Stimulated activated naive B cell treated with anti-CD40 and anti-IgM and Interleukin-4, amounts not matched to agents 10 μg/mL and 1 μg/mL and 100 μg/mL, for 72 hours (primary cell): ENCODE data around the gene RPS19.
A peak's percentile ranks its signal among the peaks of the same experiment; 100 is the strongest.

Source experiments
- ATAC-seq, 2 donors: fragments of 150-1000 bp; cut with Tn5 transposase; replicated peaks; 2 replicates each; pipeline ENCODE4 v1.10.0; 2021; ENCODE audit warnings: moderate library complexity in 1 of 2
- DNase-seq: peaks from one replicate; pipeline ENCODE4 v3.0.0; 2021
- H3K27ac Mint-ChIP-seq: one replicate; pipeline ENCODE4 v1.8.0; 2022; ENCODE audit warnings: mild to moderate bottlenecking, mixed read lengths
- H3K27me3 Mint-ChIP-seq, 2 donors: one replicate each; pipeline ENCODE4 v1.8.0; 2022; ENCODE audit warnings: mixed read lengths in 2 of 2
- H3K36me3 Mint-ChIP-seq, 2 donors: one replicate each; pipeline ENCODE4 v1.8.0; 2022; ENCODE audit warnings: mixed read lengths in 2 of 2, mild to moderate bottlenecking in 1 of 2
- H3K4me1 Mint-ChIP-seq, 2 donors: one replicate each; pipeline ENCODE4 v1.8.0; 2022; ENCODE audit warnings: mixed read lengths in 2 of 2, mild to moderate bottlenecking in 1 of 2
- H3K4me3 Mint-ChIP-seq, 2 donors: one replicate each; pipeline ENCODE4 v1.8.0; 2022; ENCODE audit warnings: mild to moderate bottlenecking in 2 of 2, mixed read lengths in 2 of 2, moderate library complexity in 1 of 2
- H3K9me3 Mint-ChIP-seq, 2 donors: one replicate each; pipeline ENCODE4 v1.8.0; 2022; ENCODE audit warnings: mixed read lengths in 2 of 2, mild to moderate bottlenecking in 1 of 2

RPS19 gene

GRCh38 chr19:41905273-41906002, 45.4 kb downstream of the RPS19 start:
- H3K27me3 Mint-ChIP-seq = no peaks in the 10 kb centered on the region
- H3K4me3 Mint-ChIP-seq = no peak overlapping the region
- peaks cover 41 to 68% of the 10 kb centered on the region in 2 donors for H3K36me3 Mint-ChIP-seq
- no peaks in the 10 kb centered on the region for H3K9me3 Mint-ChIP-seq
- no peak overlapping the region for H3K27ac Mint-ChIP-seq
- peaks cover 28 to 36% of the 10 kb centered on the region in 2 donors for H3K4me1 Mint-ChIP-seq
- ATAC-seq (no peak), DNase-seq (no peak)

GRCh38 chr19:41906271-41906670, 46.2 kb downstream of the RPS19 start:
- peaks cover 36 to 44% of the 10 kb centered on the region in 2 donors for H3K4me1 Mint-ChIP-seq

GRCh38 chr19:41906916-41907680, 47.0 kb downstream of the RPS19 start:
- peaks cover 4 to 6% of the 10 kb centered on the region in 2 donors for H3K27me3 Mint-ChIP-seq
- ATAC-seq (no peak), DNase-seq (no peak)
- H3K36me3 Mint-ChIP-seq = peaks cover 34 to 67% of the 10 kb centered on the region in 2 donors
- H3K4me3 Mint-ChIP-seq = no peak overlapping the region
- H3K27ac Mint-ChIP-seq = peak overlapping the region; percentile 28
- peaks cover 39 to 52% of the 10 kb centered on the region in 2 donors for H3K4me1 Mint-ChIP-seq
- no peaks in the 10 kb centered on the region for H3K9me3 Mint-ChIP-seq

More at GRCh38 chr19:41906271-41906670, 46.2 kb downstream of the RPS19 start:
- Mint-ChIP-seq H3K36me3 (peaks cover 39 to 73% of the 10 kb centered on the region in 2 donors), H3K4me3 (no peak overlapping the region), H3K27ac (no peak overlapping the region), H3K27me3 (no peaks in the 10 kb centered on the region), H3K9me3 (no peaks in the 10 kb centered on the region)
- no peak for DNase-seq
- no peak for ATAC-seq

- peaks cover 30 to 58% of the 10 kb centered on the region in 2 donors for H3K36me3 Mint-ChIP-seq
- no peak for DNase-seq
- no peak overlapping the region for H3K4me3 Mint-ChIP-seq
- no peak for ATAC-seq
- peak overlapping the region; percentile 83 for H3K27ac Mint-ChIP-seq
- no peaks in the 10 kb centered on the region for H3K9me3 Mint-ChIP-seq
- peaks cover 45 to 57% of the 10 kb centered on the region in 2 donors for H3K4me1 Mint-ChIP-seq
- H3K27me3 Mint-ChIP-seq = peaks cover 6 to 12% of the 10 kb centered on the region in 2 donors
Measured at GRCh38 chr19:41907994-41908615, 48.0 kb downstream of the RPS19 start.

GRCh38 chr19:41908724-41909464, 48.8 kb downstream of the RPS19 start:
- Mint-ChIP-seq H3K27ac (peak overlapping the region; percentile 83), H3K27me3 (peaks cover 12 to 14% of the 10 kb centered on the region in 2 donors), H3K4me3 (no peak overlapping the region), H3K36me3 (peaks cover 25 to 51% of the 10 kb centered on the region in 2 donors), H3K9me3 (no peaks in the 10 kb centered on the region), H3K4me1 (peaks cover 47 to 65% of the 10 kb centered on the region in 2 donors)
- ATAC-seq (no peak), DNase-seq (no peak)

GRCh38 chr19:41909706-41910105, 49.7 kb downstream of the RPS19 start:
- peak overlapping the region; percentile 52 for H3K27ac Mint-ChIP-seq

GRCh38 chr19:41910240-41910991, 50.4 kb downstream of the RPS19 start:
- Mint-ChIP-seq H3K4me1 (peaks cover 46 to 63% of the 10 kb centered on the region in 2 donors), H3K36me3 (peaks cover 14 to 37% of the 10 kb centered on the region in 2 donors), H3K27ac (peak overlapping the region; percentile 40), H3K9me3 (no peaks in the 10 kb centered on the region), H3K27me3 (peaks cover 12 to 20% of the 10 kb centered on the region in 2 donors), H3K4me3 (no peak overlapping the region)
- no peak for ATAC-seq
- DNase-seq = no peak

More at GRCh38 chr19:41909706-41910105, 49.7 kb downstream of the RPS19 start:
- peaks cover 12 to 20% of the 10 kb centered on the region in 2 donors for H3K27me3 Mint-ChIP-seq
- DNase-seq (no peak), ATAC-seq (no peak)
- no peak overlapping the region for H3K4me3 Mint-ChIP-seq
- H3K4me1 Mint-ChIP-seq = peaks cover 48 to 70% of the 10 kb centered on the region in 2 donors
- no peaks in the 10 kb centered on the region for H3K9me3 Mint-ChIP-seq
- peaks cover 17 to 42% of the 10 kb centered on the region in 2 donors for H3K36me3 Mint-ChIP-seq

- ATAC-seq (no peak), DNase-seq (no peak)
- peak overlapping the region; percentile 65 for H3K27ac Mint-ChIP-seq
- peaks cover 12 to 20% of the 10 kb centered on the region in 2 donors for H3K27me3 Mint-ChIP-seq
- peaks cover 40 to 56% of the 10 kb centered on the region in 2 donors for H3K4me1 Mint-ChIP-seq
- H3K36me3 Mint-ChIP-seq = peaks cover 8 to 31% of the 10 kb centered on the region in 2 donors
- H3K4me3 Mint-ChIP-seq = peak overlapping the region in 1 of 2 donors; percentile 2
- H3K9me3 Mint-ChIP-seq = no peaks in the 10 kb centered on the region
Measured at GRCh38 chr19:41910992-41911888, 51.2 kb downstream of the RPS19 start.

- peak overlapping the region in 1 of 2 donors; percentile 42 for H3K4me3 Mint-ChIP-seq
- ATAC-seq = peak; percentile 7 to 12
- peaks cover 12 to 20% of the 10 kb centered on the region in 2 donors for H3K27me3 Mint-ChIP-seq
- peaks cover 36 to 47% of the 10 kb centered on the region in 2 donors for H3K4me1 Mint-ChIP-seq
- peak overlapping the region; percentile 65 for H3K27ac Mint-ChIP-seq
- H3K9me3 Mint-ChIP-seq = no peaks in the 10 kb centered on the region
- no peak for DNase-seq
- peaks cover under 1 to 24% of the 10 kb centered on the region in 2 donors for H3K36me3 Mint-ChIP-seq
Measured at GRCh38 chr19:41911889-41912731, 52.1 kb downstream of the RPS19 start.

- peaks cover 12 to 20% of the 10 kb centered on the region in 2 donors for H3K27me3 Mint-ChIP-seq
- peak overlapping the region; percentile 8 to 20 for H3K4me3 Mint-ChIP-seq
- H3K36me3 Mint-ChIP-seq = peaks cover 0 to 19% of the 10 kb centered on the region in 2 donors
- peak; percentile 31 for ATAC-seq
- DNase-seq = no peak
- H3K4me1 Mint-ChIP-seq = peaks cover 33 to 47% of the 10 kb centered on the region in 2 donors
- H3K9me3 Mint-ChIP-seq = no peaks in the 10 kb centered on the region
- H3K27ac Mint-ChIP-seq = no peak overlapping the region
Measured at GRCh38 chr19:41912899-41913537, 53.0 kb downstream of the RPS19 start.
